DMS53 treated with DMSO at 0.1 percent for 48 hours (cell line): Measurements from ENCODE around the gene TFAP2E.
"Not testable (repeated sequence)": the region's sequence is repeated elsewhere in the genome, so short reads cannot be mapped to it uniquely, and the experiment has no call there.

Experiments used
- DNase-seq: peaks from one replicate; lab custom pipeline; 2025; ENCODE audit not compliant: unreplicated experiment; lab: John Stamatoyannopoulos, UW

TFAP2E gene

GRCh38 chr1:35571263-35571662 lies 1.9 kb upstream of the TFAP2E start:
- no peak for DNase-seq

GRCh38 chr1:35572296-35572695 lies 818 bp upstream of the TFAP2E start:
- no peak for DNase-seq

GRCh38 chr1:35574125-35574654 lies 1.1 kb downstream of the TFAP2E start:
- DNase-seq, result no peak

- no peak for DNase-seq
Measured at GRCh38 chr1:35574655-35575415, 1.7 kb downstream of the TFAP2E start.

GRCh38 chr1:35575416-35575958 lies 2.4 kb downstream of the TFAP2E start:
- DNase-seq, result no peak

GRCh38 chr1:35576061-35576765 lies 3.1 kb downstream of the TFAP2E start:
- no peak for DNase-seq

- not testable (repeated sequence) for DNase-seq
Measured at GRCh38 chr1:35576766-35577070, 3.6 kb downstream of the TFAP2E start.

GRCh38 chr1:35577071-35577998 lies 4.2 kb downstream of the TFAP2E start:
- DNase-seq, result no peak

GRCh38 chr1:35580949-35581388 lies 7.9 kb downstream of the TFAP2E start:
- no peak for DNase-seq

- DNase-seq, result not testable (repeated sequence)
Measured at GRCh38 chr1:35581621-35582020, 8.5 kb downstream of the TFAP2E start.

- DNase-seq, result no peak
Measured at GRCh38 chr1:35585281-35585680, 12.2 kb downstream of the TFAP2E start.

GRCh38 chr1:35585805-35586204 lies 12.7 kb downstream of the TFAP2E start:
- not testable (repeated sequence) for DNase-seq

- no peak for DNase-seq
Measured at GRCh38 chr1:35586808-35587207, 13.7 kb downstream of the TFAP2E start.

GRCh38 chr1:35587736-35588135 lies 14.6 kb downstream of the TFAP2E start:
- no peak for DNase-seq

GRCh38 chr1:35588197-35588910 lies 15.2 kb downstream of the TFAP2E start:
- no peak for DNase-seq

GRCh38 chr1:35589516-35590427 lies 16.7 kb downstream of the TFAP2E start:
- no peak for DNase-seq

- DNase-seq, result no peak
Measured at GRCh38 chr1:35590476-35591040, 17.4 kb downstream of the TFAP2E start.

GRCh38 chr1:35591211-35591610 lies 18.1 kb downstream of the TFAP2E start:
- DNase-seq, result no peak
